GM18517 (cell line): ENCODE measurements around the gene RASGRP1.
A peak's percentile ranks its signal among the peaks of the same experiment; 100 is the strongest.

ENCODE experiments used
- ATAC-seq: cut with Tn5 transposase; IDR thresholded peaks from one replicate; pipeline ENCODE4 v1.9.1; 2021; ENCODE audit warnings: mild to moderate bottlenecking, moderate library complexity; ENCODE audit not compliant: unreplicated experiment

The RASGRP1 gene

GRCh38 chr15:38463893-38464292 lies 100.7 kb downstream of the RASGRP1 start:
- ATAC-seq: no peak

GRCh38 chr15:38461066-38461833 lies 103.4 kb downstream of the RASGRP1 start:
- peak; percentile 85 for ATAC-seq

GRCh38 chr15:38460543-38460942 lies 104.1 kb downstream of the RASGRP1 start:
- peak; percentile 19 for ATAC-seq

- no peak for ATAC-seq
Measured at GRCh38 chr15:38459480-38459879, 105.1 kb downstream of the RASGRP1 start.

- ATAC-seq: no peak
Measured at GRCh38 chr15:38458646-38459045, 106.0 kb downstream of the RASGRP1 start.

- ATAC-seq: no peak
Measured at GRCh38 chr15:38455092-38455491, 109.5 kb downstream of the RASGRP1 start.

- ATAC-seq: no peak
Measured at GRCh38 chr15:38454696-38455090, 109.9 kb downstream of the RASGRP1 start.

GRCh38 chr15:38453971-38454695 lies 110.5 kb downstream of the RASGRP1 start, which contains the start of gene FAM98B:
TSS of gene FAM98B (plus strand) at chr15:38454127. CDS start at chr15:38454162, 35 bp downstream.
- peak; percentile 79 for ATAC-seq

- no peak for ATAC-seq
Measured at GRCh38 chr15:38441130-38441519, 123.5 kb downstream of the RASGRP1 start.

GRCh38 chr15:38440353-38441129 lies 124.1 kb downstream of the RASGRP1 start:
- peak; percentile 76 for ATAC-seq
